ENCODE measurements around the gene NDST1. TPM values are rescaled to one million over a fixed set of nuclear protein-coding genes. Genes with fewer than 3 reads are reported as not detected.

Gene NDST1
- total RNA-seq, 2 experiments from 2014 or later = 2.5 to 2.6 TPM

DNA sequence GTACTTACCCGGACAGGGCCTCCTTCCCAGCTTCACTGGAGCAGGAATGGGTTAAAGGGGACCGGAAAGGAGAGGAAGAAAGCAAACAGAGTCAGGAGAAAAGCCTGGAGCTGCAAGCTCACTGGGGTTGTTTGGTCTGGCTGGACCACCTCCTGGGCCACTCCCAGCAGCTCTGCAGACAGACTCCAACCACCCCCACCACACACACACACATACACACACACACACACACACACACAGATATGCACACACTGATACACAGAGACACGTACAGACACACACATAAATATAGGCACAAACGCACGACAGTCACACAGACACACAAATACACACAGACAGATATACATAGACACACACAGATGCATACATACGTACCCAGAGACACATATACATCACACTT is 97.6 kb downstream of the NDST1 start:
- DNase-seq = no peak
- CTCF ChIA-PET = no interaction called here

DNA sequence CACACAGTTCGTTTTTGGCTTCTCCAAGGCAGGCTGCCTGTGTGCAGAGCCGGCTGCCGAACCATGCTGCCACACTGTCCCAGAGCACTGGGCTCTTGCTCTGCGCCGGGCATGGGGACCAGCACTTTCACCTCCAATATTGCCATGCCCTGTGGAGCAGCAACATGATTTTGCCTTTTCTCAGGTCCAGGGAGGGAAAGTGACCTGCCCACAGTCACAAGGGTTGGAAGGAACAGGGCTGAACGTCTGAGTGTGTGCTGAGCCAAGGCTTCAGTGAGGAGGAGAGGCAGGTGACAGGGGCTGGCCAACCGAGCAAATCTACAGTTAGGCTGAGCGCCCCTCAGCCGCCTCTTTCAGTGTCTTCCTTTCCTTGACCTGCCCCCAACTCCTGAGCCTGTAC is 98.5 kb downstream of the NDST1 start:
- H3K4me1 Mint-ChIP-seq (ENCODE audit: low read depth) = no peaks in the 10 kb centered on the region
- H3K27me3 Mint-ChIP-seq = no peaks in the 10 kb centered on the region
- no peak for DNase-seq
- intact Hi-C loops (cut with micrococcal nuclease) = no loop called here
- H3K4me3 Mint-ChIP-seq = no peak overlapping the region
- no peaks in the 10 kb centered on the region for H3K9me3 Mint-ChIP-seq
- no peaks in the 10 kb centered on the region for H3K36me3 Mint-ChIP-seq
- H3K27ac Mint-ChIP-seq = no peak overlapping the region
- ChIA-PET POLR2A (no interaction called here), CTCF (interaction anchor here (1.2 kb wide), 1 partner anchor 46 kb away, joined by 3 read pairs; no protein-coding TSS in a partner anchor)

More for the DNA sequence above, 97.6 kb downstream of the NDST1 start:
- no peak overlapping the region for H3K4me3 Mint-ChIP-seq
- H3K9me3 Mint-ChIP-seq = no peaks in the 10 kb centered on the region
- H3K27me3 Mint-ChIP-seq = no peaks in the 10 kb centered on the region
- intact Hi-C loops (cut with micrococcal nuclease) = no loop called here
- POLR2A ChIA-PET = no interaction called here
- H3K4me1 Mint-ChIP-seq (ENCODE audit: low read depth) = no peaks in the 10 kb centered on the region
- H3K36me3 Mint-ChIP-seq = no peaks in the 10 kb centered on the region
- no peak overlapping the region for H3K27ac Mint-ChIP-seq

DNA sequence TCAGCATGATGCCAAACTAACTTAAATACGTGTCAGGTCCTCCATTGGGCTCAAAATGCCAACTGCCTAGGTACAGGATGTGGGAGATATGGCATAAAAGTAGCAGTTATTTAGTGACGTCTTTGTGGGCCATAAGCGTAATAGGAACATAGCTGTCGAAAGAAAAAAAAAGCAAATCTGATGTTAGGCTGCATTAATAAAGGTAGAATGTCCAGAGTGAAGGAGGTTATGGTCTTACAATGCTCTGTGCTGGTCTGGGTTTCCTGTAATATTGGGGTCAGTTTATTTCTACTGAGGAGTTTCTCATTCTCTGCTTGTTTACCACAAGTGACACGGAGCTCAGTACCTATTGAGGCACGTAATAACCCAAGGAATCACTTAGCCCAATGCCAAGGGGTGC is 99.2 kb downstream of the NDST1 start:
- Mint-ChIP-seq H3K27me3 (no peaks in the 10 kb centered on the region), H3K4me3 (no peak overlapping the region), H3K36me3 (no peaks in the 10 kb centered on the region), H3K9me3 (no peaks in the 10 kb centered on the region), H3K27ac (no peak overlapping the region), H3K4me1 (ENCODE audit: low read depth) (no peaks in the 10 kb centered on the region)
- DNase-seq = no peak
- ChIA-PET CTCF (interaction anchor here (1.2 kb wide), 1 partner anchor 47 kb away, joined by 3 read pairs; no protein-coding TSS in a partner anchor), POLR2A (no interaction called here)
- intact Hi-C loops (cut with micrococcal nuclease) = no loop called here

Other genes with a start within 250 kb of the NDST1 start
- gene CAMK2A, start 218.4 kb upstream of the NDST1 start, total RNA-seq = not detected
- not detected for gene ARSI, start 205.2 kb upstream of the NDST1 start, total RNA-seq
- gene TCOF1, start 150.4 kb upstream of the NDST1 start, total RNA-seq = 10 to 100 TPM; 91.3 to 95.0 TPM
- gene CD74, start 95.2 kb upstream of the NDST1 start, total RNA-seq = 100 to 1,000 TPM; 251 to 254 TPM
- gene RPS14, start 58.4 kb upstream of the NDST1 start, total RNA-seq = 1,000 to 10,000 TPM; 3,748 to 3,882 TPM
- gene SYNPO, start 132.5 kb downstream of the NDST1 start, total RNA-seq = under 1 TPM; 0.10 to 0.14 TPM
- gene MYOZ3, start 153.1 kb downstream of the NDST1 start, total RNA-seq = under 1 TPM; 0.07 to 0.21 TPM
- 10 to 100 TPM; 59.6 to 66.4 TPM for gene RBM22, start 192.9 kb downstream of the NDST1 start, total RNA-seq